ENCODE data around the gene CPNE1.

The CPNE1 gene

DNA sequence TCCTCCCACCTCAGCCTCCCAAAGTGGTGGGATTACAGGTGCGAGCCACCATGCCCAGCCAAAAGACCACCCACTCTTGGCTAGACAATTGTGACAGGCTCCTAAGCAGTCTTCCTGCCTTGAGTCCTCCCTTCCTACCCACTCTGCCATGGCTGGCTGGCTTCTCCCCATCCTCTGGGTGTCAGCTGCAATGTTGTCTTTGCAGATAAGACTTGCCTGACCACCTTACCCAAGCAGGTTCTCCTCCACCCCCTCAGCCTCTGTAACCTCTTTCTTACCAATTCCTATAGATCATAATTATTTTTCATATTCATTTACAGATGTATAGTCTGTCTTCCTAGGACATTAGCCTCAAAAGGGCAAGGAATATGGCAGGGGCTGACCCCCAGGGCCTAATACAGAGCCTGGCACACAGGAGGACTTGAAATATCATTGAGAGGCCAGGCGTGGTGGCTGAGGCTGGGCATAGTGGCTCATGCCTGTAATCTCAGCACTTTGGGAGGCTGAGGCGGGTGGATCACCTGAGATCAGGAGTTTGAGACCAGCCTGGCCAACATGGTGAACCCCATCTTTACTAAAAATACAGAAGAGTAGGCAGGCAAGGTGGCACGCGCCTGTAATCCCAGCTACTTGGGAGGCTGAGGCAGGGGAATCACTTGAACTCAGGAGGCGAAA, 77.8 kb downstream of the CPNE1 start:
- no peak overlapping the region for H3K4me3 ChIP-seq (ENCODE audit: low read depth, low read length)
- H2BK12ac ChIP-seq (ENCODE audit: low read length) = no peak overlapping the region
- no peak overlapping the region for H4K8ac ChIP-seq (ENCODE audit: low read depth, low read length)
- no peak overlapping the region for H2BK120ac ChIP-seq (ENCODE audit: insufficient read depth, low read length, poor library complexity)
- H3K23ac ChIP-seq (ENCODE audit: low read length) = no peak overlapping the region
- peaks cover 2% of the 10 kb centered on the region for H3K9me3 ChIP-seq (ENCODE audit: insufficient read depth, low read depth, low read length)
- H3K14ac ChIP-seq (ENCODE audit: low read length) = no peak overlapping the region
- H2BK5ac ChIP-seq (ENCODE audit: low read depth, low read length, poor library complexity) = no peak overlapping the region
- no peak overlapping the region for H3K18ac ChIP-seq (ENCODE audit: low read length)
- no peak overlapping the region for H3K4me2 ChIP-seq (ENCODE audit: low read length)
- no peaks in the 10 kb centered on the region for H3K79me1 ChIP-seq (ENCODE audit: low read length)
- no peaks in the 10 kb centered on the region for H3K27me3 ChIP-seq (ENCODE audit: insufficient read depth, low read length)
- peaks cover 5 to 6% of the 10 kb centered on the region in 2 experiments for H3K4me1 ChIP-seq (ENCODE audit: control insufficient read depth in 1 of 2, insufficient read depth in 2 of 2, low read length in 2 of 2)
- H4K12ac ChIP-seq (ENCODE audit: low read depth, low read length) = no peak overlapping the region
- no peaks in the 10 kb centered on the region for H3K36me3 ChIP-seq (ENCODE audit: control insufficient read depth in 1 of 2, insufficient read depth in 2 of 2, low read length in 2 of 2)
- WGBS (ENCODE audit: extremely low coverage, insufficient coverage, insufficient read length) = no CpG with 5 or more reads among the region's 6 CpGs
- no peak overlapping the region for H3K4ac ChIP-seq (ENCODE audit: low read depth, low read length)
- no peaks in the 10 kb centered on the region for H3K79me2 ChIP-seq (ENCODE audit: control insufficient read depth, insufficient read depth, low read length, poor library complexity)
- no peak overlapping the region for H4K91ac ChIP-seq (ENCODE audit: low read depth, low read length)
- no peak for DNase-seq
- no peak overlapping the region for H2AK5ac ChIP-seq (ENCODE audit: low read length)
- no peak overlapping the region for H3K27ac ChIP-seq (ENCODE audit: low read depth, low read length)
- H3K9ac ChIP-seq (ENCODE audit: low read length) = no peak overlapping the region
- no peak overlapping the region for H2AFZ ChIP-seq (ENCODE audit: insufficient read depth, low read length, poor library complexity)

DNA sequence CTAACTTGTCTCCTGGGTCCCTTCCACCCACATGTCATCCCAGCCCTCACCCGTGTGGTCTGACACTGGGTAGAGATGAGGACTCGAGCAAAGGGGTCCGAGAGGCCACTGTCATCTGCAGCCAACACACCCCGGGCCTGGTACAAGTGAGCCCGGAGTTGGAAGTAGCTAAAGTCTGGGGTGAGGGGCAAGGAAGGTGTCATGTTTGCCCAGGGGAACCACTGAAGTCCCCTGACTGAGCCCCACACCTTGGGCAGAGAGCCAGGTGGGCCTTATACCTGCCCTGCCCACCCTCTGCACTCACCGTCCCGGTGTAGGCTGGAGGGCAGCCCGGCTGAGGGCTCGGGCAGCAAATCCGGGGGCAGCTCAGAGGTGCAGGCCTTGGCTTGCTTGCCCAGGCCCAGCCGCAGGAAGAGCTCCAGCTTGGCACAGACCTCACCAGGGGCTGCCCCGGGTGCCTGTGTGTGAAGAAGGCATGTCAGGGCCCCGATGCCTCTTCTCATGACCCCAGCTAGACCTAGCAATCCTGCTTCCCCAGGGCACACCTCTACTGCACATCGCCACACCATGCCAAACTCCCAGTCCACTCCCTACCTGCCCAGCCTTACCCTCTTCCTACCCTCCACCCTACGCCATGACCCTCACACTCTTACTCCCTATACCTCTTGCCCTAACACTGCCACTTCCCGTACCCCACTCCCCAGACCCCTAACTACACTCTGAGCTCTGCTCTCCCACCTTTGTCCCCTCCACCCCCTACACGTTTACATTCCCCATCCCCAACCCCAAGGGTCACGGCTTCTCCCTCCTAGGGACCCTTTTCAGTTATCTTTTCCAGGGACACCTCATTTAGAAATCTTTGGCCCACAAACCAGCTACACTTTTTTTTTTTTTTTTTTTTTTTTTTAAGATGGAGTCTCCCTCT, 80.8 kb downstream of the CPNE1 start:
- H2BK120ac ChIP-seq (ENCODE audit: insufficient read depth, low read length, poor library complexity) = no peak overlapping the region
- no peak for DNase-seq
- 100% methylated on average over 1 of the region's 18 CpGs for WGBS (ENCODE audit: extremely low coverage, insufficient coverage, insufficient read length)
- no peak overlapping the region for H3K4ac ChIP-seq (ENCODE audit: low read depth, low read length)
- H3K36me3 ChIP-seq (ENCODE audit: control insufficient read depth in 1 of 2, insufficient read depth in 2 of 2, low read length in 2 of 2) = no peaks in the 10 kb centered on the region
- H4K12ac ChIP-seq (ENCODE audit: low read depth, low read length) = no peak overlapping the region
- H3K4me3 ChIP-seq (ENCODE audit: low read depth, low read length) = no peak overlapping the region
- no peak overlapping the region for H4K91ac ChIP-seq (ENCODE audit: low read depth, low read length)
- H3K79me1 ChIP-seq (ENCODE audit: low read length) = no peaks in the 10 kb centered on the region
- no peak overlapping the region for H3K23ac ChIP-seq (ENCODE audit: low read length)
- H3K9me3 ChIP-seq (ENCODE audit: insufficient read depth, low read depth, low read length) = peaks cover 2% of the 10 kb centered on the region
- H3K4me2 ChIP-seq (ENCODE audit: low read length) = no peak overlapping the region
- H3K27me3 ChIP-seq (ENCODE audit: insufficient read depth, low read length) = no peaks in the 10 kb centered on the region
- H3K14ac ChIP-seq (ENCODE audit: low read length) = no peak overlapping the region
- H3K27ac ChIP-seq (ENCODE audit: low read depth, low read length) = no peak overlapping the region
- H2BK5ac ChIP-seq (ENCODE audit: low read depth, low read length, poor library complexity) = no peak overlapping the region
- H2AFZ ChIP-seq (ENCODE audit: insufficient read depth, low read length, poor library complexity) = no peak overlapping the region
- H2AK5ac ChIP-seq (ENCODE audit: low read length) = no peak overlapping the region
- H2BK12ac ChIP-seq (ENCODE audit: low read length) = no peak overlapping the region
- no peak overlapping the region for H3K9ac ChIP-seq (ENCODE audit: low read length)
- peaks cover 5 to 6% of the 10 kb centered on the region in 2 experiments for H3K4me1 ChIP-seq (ENCODE audit: control insufficient read depth in 1 of 2, insufficient read depth in 2 of 2, low read length in 2 of 2)
- no peaks in the 10 kb centered on the region for H3K79me2 ChIP-seq (ENCODE audit: control insufficient read depth, insufficient read depth, low read length, poor library complexity)
- H3K18ac ChIP-seq (ENCODE audit: low read length) = no peak overlapping the region
- no peak overlapping the region for H4K8ac ChIP-seq (ENCODE audit: low read depth, low read length)

DNA sequence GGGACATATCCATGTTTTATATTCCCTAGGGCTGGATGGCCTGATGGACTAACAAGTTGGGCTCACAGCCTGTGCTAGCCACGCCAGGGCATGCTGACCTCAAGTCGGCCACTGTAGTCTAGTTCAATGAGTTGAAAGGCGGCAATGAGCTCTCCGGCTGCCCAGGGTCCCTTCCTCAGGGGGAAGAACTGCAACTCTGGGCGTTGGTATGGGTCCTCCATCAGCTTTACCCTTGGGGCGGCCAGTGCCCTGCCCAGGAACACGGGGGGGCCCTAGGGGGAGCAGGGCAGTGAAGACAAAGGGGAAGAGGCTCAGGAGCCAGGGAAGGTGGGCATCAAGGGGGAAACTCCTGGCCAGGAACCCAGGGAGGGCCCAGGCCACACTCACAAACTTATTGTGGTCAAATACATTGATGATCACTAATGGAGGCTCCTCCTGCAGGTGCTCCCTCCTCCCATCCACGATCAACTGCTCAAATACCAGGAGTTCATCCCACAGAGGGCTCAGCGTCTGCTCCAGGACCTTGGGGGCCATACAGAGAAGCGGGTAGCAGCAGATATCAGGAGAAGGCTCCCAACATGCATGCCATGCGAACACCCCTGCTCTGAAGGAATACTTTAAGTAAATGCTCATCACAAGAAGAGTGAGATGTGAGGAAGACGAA, 81.8 kb downstream of the CPNE1 start:
- Histone ChIP-seq H3K4me3 (ENCODE audit: low read depth, low read length) (no peak overlapping the region), H2BK120ac (ENCODE audit: insufficient read depth, low read length, poor library complexity) (no peak overlapping the region), H3K4ac (ENCODE audit: low read depth, low read length) (no peak overlapping the region), H2AK5ac (ENCODE audit: low read length) (no peak overlapping the region), H2BK5ac (ENCODE audit: low read depth, low read length, poor library complexity) (no peak overlapping the region), H3K23ac (ENCODE audit: low read length) (no peak overlapping the region), H3K79me1 (ENCODE audit: low read length) (no peaks in the 10 kb centered on the region), H4K12ac (ENCODE audit: low read depth, low read length) (no peak overlapping the region), H3K27me3 (ENCODE audit: insufficient read depth, low read length) (no peaks in the 10 kb centered on the region), H3K9me3 (ENCODE audit: insufficient read depth, low read depth, low read length) (peaks cover 2% of the 10 kb centered on the region), H4K91ac (ENCODE audit: low read depth, low read length) (no peak overlapping the region), H4K8ac (ENCODE audit: low read depth, low read length) (no peak overlapping the region), H3K4me2 (ENCODE audit: low read length) (no peak overlapping the region), H3K79me2 (ENCODE audit: control insufficient read depth, insufficient read depth, low read length, poor library complexity) (no peaks in the 10 kb centered on the region), H2AFZ (ENCODE audit: insufficient read depth, low read length, poor library complexity) (no peak overlapping the region), H3K18ac (ENCODE audit: low read length) (no peak overlapping the region), H2BK12ac (ENCODE audit: low read length) (no peak overlapping the region), H3K36me3 (ENCODE audit: control insufficient read depth in 1 of 2, insufficient read depth in 2 of 2, low read length in 2 of 2) (no peaks in the 10 kb centered on the region), H3K14ac (ENCODE audit: low read length) (no peak overlapping the region), H3K9ac (ENCODE audit: low read length) (no peak overlapping the region), H3K4me1 (ENCODE audit: control insufficient read depth in 1 of 2, insufficient read depth in 2 of 2, low read length in 2 of 2) (peaks cover 5 to 6% of the 10 kb centered on the region in 2 experiments), H3K27ac (ENCODE audit: low read depth, low read length) (no peak overlapping the region)
- DNase-seq = no peak
- no CpG with 5 or more reads among the region's 12 CpGs for WGBS (ENCODE audit: extremely low coverage, insufficient coverage, insufficient read length)

DNA sequence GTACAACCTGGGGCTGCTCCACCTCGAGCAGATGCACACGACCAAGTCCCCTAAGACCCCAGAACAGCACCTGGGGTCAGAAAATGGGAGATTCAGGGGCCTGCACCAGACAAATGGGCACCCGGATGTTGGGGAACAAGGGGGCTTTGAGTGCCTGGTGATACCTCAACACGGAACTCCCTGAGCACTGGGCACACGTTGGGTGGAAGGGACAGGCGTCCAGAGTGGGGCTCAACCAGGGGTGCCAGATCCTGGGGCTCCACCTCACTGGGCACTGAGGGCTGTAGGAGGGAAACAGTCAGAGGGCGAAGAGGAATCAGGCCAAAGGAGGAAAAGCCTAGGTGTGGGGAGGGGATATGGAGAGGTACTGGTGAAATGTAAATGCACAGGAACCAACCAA, 82.6 kb downstream of the CPNE1 start:
- no CpG with 5 or more reads among the region's 7 CpGs for WGBS (ENCODE audit: extremely low coverage, insufficient coverage, insufficient read length)
- H3K14ac ChIP-seq (ENCODE audit: low read length) = no peak overlapping the region
- no peak overlapping the region for H4K91ac ChIP-seq (ENCODE audit: low read depth, low read length)
- no peak overlapping the region for H2AK5ac ChIP-seq (ENCODE audit: low read length)
- H4K12ac ChIP-seq (ENCODE audit: low read depth, low read length) = no peak overlapping the region
- no peak overlapping the region for H2AFZ ChIP-seq (ENCODE audit: insufficient read depth, low read length, poor library complexity)
- H2BK12ac ChIP-seq (ENCODE audit: low read length) = no peak overlapping the region
- H3K27me3 ChIP-seq (ENCODE audit: insufficient read depth, low read length) = no peaks in the 10 kb centered on the region
- no peaks in the 10 kb centered on the region for H3K79me2 ChIP-seq (ENCODE audit: control insufficient read depth, insufficient read depth, low read length, poor library complexity)
- no peak overlapping the region for H3K18ac ChIP-seq (ENCODE audit: low read length)
- peaks cover 5 to 6% of the 10 kb centered on the region in 2 experiments for H3K4me1 ChIP-seq (ENCODE audit: control insufficient read depth in 1 of 2, insufficient read depth in 2 of 2, low read length in 2 of 2)
- no peak overlapping the region for H4K8ac ChIP-seq (ENCODE audit: low read depth, low read length)
- H3K23ac ChIP-seq (ENCODE audit: low read length) = no peak overlapping the region
- no peak overlapping the region for H3K27ac ChIP-seq (ENCODE audit: low read depth, low read length)
- no peaks in the 10 kb centered on the region for H3K36me3 ChIP-seq (ENCODE audit: control insufficient read depth in 1 of 2, insufficient read depth in 2 of 2, low read length in 2 of 2)
- no peak overlapping the region for H3K4ac ChIP-seq (ENCODE audit: low read depth, low read length)
- H3K9me3 ChIP-seq (ENCODE audit: insufficient read depth, low read depth, low read length) = peaks cover 2% of the 10 kb centered on the region
- DNase-seq = no peak
- H3K4me3 ChIP-seq (ENCODE audit: low read depth, low read length) = no peak overlapping the region
- H3K79me1 ChIP-seq (ENCODE audit: low read length) = no peaks in the 10 kb centered on the region
- H3K4me2 ChIP-seq (ENCODE audit: low read length) = no peak overlapping the region
- H2BK5ac ChIP-seq (ENCODE audit: low read depth, low read length, poor library complexity) = no peak overlapping the region
- H3K9ac ChIP-seq (ENCODE audit: low read length) = no peak overlapping the region
- no peak overlapping the region for H2BK120ac ChIP-seq (ENCODE audit: insufficient read depth, low read length, poor library complexity)

Data from trophoblast cell (in vitro differentiated cells and primary cell).